ENCODE results near the gene NRGN.

DNA sequence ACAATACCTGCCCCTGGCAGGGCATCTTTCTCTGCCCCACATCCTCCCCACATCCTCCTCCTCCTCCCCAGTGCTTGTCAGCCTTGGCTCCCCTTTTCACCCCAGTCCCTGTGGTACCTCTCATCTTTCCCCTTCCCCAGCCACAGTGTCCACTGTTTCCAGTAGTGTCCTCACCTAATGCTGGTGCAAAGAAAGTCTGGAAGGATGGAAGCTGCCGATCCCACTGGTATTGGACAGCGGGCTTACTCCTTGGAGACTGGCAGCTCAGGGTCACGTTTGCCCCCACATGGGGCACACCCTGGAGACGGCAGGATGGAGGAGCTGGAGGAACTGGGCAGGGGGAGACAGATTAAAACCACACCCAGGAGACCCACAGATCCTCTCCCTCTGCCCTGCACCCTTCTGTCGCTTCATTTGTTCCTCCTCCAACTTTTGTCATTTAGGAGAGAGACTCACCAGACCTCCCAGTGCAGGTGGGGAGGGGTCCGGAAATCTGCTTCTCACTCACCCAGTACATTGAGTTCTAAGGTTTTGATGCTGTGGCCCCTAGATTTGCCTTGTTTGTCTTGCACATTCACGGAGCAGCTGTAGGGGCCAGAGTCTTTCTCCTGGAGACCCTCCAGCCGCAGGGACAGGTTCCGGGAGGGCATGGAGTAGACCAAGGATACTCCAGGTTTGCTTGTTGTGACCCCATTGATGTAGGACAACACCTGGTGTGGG, 16.5 kb downstream of the NRGN start:
- TF ChIP-seq, protein P1, sequence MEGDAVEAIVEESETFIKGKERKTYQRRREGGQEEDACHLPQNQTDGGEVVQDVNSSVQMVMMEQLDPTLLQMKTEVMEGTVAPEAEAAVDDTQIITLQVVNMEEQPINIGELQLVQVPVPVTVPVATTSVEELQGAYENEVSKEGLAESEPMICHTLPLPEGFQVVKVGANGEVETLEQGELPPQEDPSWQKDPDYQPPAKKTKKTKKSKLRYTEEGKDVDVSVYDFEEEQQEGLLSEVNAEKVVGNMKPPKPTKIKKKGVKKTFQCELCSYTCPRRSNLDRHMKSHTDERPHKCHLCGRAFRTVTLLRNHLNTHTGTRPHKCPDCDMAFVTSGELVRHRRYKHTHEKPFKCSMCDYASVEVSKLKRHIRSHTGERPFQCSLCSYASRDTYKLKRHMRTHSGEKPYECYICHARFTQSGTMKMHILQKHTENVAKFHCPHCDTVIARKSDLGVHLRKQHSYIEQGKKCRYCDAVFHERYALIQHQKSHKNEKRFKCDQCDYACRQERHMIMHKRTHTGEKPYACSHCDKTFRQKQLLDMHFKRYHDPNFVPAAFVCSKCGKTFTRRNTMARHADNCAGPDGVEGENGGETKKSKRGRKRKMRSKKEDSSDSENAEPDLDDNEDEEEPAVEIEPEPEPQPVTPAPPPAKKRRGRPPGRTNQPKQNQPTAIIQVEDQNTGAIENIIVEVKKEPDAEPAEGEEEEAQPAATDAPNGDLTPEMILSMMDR (IDR thresholded peaks at IDR 0.05; ENCODE audit: poor library complexity) = no peak
- no peak for TF ChIP-seq EZH2 (IDR thresholded peaks at IDR 0.05; ENCODE audit: borderline replicate concordance)
- no peak for TF ChIP-seq EZH2phosphoT487 (IDR thresholded peaks at IDR 0.05; ENCODE audit: low read depth, severe bottlenecking, unreplicated experiment)
